Measurements from ENCODE around the gene NEMP2.
"Not testable (repeated sequence)": the region's sequence is repeated elsewhere in the genome, so short reads cannot be mapped to it uniquely, and the experiment has no call there.

Gene NEMP2

DNA sequence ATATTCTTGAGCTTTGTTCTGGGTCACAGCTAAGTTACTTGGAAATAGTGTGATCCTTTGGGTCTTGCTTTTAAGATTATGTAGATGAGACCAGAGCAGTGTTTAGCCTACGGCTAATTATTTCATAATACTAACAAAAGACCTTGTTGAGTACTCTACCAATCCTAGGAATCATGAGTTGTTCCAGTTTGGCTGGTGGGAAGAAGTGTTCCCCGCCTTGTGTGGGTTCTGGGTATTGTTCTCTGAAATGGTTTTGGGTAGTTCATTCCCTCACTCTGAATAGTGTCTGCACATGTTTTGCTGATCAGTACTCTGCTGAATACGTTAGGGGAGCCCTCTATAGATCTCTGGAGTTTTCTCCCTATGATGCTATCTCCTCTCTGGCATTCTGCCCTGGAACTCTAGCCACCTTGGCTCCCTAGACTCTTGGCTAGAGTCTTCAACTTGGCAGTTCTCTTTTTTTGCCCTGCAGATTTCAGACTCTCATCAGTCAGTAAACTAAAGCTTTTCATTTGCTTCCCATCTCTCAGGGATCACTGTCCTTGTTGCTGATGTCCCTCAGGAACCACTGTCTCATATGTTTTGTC is 48.4 kb downstream of the NEMP2 start:
- no peak for DNase-seq

DNA sequence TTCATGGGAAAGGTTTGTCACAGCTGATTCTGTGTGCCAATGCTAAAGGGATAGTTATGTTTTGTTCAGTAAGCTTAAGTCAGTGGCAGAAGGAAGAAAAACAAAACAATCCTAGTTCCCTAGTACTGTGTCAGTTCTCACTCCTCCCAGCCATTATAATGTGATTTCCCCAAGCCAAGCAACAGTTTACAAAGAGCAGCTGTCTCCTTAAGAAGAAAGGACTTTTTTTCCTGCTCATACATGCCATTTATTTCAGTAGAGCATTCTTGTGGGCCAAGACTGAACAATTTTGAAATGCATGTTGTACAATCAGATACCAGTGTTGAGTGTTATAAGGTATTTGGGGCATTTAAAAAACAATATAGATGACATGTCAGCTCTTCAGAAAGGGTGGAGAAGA is 52.1 kb downstream of the NEMP2 start:
- DNase-seq, result no peak

- no peak for DNase-seq
Observed at GRCh38 chr2:190481339-190481738, 53.2 kb downstream of the NEMP2 start.

- no peak for DNase-seq
Observed at GRCh38 chr2:190478572-190479195, 55.8 kb downstream of the NEMP2 start.

DNA sequence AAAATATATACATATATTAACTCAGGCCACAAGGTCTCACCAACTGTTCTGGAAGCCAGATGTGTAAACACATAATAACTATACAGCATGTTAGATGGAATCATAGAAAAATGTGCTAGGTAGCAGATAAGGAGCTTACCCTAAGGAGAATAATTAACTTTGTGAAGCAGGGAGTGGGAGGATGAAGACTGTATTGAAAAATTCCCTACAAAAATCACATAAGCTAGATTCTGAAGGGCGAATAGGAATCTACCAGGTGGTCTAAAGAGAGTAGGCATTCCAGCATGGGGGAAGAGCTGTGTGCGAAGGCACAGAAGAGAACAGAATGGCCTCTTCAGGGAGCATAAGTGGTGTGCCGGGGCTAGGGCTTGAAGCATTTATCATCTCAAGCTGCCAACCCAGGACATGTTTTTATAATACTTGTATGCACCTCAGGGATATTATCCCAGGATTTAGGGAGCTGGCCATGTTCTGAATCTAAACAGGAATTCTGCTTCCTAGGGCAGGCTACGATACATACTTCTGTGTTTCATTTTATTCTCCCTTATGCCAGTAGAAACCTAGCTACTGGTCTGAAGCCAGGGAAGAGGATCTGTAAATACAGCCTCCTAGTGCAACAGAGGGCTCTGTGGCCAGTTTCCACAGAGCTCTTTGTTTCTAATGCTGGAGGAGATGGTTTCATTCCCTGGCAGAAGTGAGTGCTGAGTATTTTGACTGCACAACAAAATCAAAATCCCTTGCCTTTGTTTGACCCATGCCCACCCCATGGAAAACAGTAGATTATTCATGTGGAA is 56.7 kb downstream of the NEMP2 start:
- DNase-seq, result peak; percentile 92

- DNase-seq, result peak; percentile 65
Observed at GRCh38 chr2:190470256-190470826, 64.2 kb downstream of the NEMP2 start.

GRCh38 chr2:190469771-190470170 is 64.8 kb downstream of the NEMP2 start:
- peak; percentile 96 for DNase-seq

DNA sequence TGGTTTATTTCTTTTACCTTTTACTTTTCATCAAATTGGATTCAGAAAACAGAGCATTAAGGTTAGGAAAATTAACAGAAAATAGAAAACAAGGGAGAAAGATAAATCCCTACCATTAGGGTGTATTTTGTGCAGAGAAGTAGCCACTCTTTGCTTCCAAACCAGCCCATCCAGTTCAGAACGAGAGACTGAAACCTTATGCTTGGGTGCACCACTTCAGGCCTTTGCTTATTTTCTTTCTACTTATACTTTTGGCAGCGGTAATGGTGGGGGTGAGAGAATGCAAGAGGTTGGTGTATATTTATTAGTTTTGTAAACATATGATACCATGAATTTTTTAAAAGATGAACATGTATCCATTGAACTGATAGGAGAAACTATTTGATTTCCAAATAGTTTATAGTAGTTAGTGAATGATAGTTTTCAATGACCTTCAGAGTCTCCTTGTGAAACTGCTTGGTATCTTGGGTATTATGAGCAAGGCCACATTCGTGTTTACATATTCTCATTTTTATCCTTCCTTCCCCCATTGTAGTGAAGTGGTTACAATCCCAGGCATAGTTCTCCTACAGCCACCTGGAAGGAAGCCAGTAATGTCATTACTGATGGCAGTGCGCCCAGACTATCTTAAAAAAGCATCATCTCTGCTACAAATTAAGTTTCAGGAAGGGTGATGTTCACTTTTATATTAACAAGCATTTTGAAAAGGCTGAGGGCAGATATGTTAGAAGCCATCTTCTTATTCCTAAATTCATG is 65.5 kb downstream of the NEMP2 start:
- DNase-seq, result peak; percentile 96

DNA sequence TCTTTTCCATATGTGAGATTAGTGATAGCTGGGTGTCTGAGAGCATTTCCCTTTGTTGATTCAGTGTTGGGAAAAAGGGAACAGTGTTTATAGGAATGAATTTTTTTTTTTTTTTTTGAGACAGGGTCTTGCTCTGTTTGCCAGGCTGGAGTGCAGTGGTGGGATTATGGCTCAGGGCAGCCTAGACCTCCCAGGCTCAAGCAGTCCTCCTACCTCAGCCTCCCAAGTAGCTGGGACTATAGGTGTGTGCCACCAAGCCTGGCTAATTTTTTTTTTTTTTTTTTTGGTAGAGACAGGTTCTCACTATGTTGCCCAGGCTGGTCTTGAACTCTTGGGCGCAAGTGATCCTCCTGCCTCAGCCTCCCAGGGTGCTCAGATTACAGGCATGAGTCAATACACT is 66.2 kb downstream of the NEMP2 start:
- DNase-seq, result not testable (repeated sequence)

- peak; percentile 30 for DNase-seq
Observed at GRCh38 chr2:190467575-190468083, 66.9 kb downstream of the NEMP2 start.

DNA sequence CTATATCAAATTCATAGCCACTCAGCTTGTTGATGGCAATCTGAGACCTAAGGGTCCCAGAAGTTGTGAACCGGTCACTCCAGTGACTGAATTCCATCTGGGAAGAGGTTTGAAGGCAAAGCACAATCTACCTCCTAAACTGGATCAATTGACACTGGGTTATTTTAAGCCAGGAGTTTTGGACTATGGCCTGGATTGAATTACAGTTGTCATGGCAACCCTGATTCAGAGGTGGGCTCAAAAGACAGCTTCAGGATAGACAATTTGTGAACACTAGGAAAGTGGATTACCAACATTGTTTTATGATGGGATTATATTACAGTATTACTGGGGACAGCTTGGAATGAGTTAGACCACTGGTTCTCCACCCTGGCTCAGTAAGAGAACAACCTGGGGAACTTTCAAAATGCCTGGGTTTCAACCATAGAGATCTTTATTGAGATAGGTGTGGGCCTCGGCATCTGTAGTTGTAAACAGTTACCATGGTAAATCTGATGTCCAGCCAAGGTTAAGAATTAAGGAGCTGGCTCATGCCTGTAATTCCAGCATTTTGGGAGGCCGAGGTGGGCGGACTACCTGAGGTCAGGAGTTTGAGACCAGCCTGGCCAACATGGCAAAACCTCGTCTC is 67.6 kb downstream of the NEMP2 start:
- DNase-seq, result peak; percentile 36

- DNase-seq, result no peak
Observed at GRCh38 chr2:190465060-190465459, 69.5 kb downstream of the NEMP2 start.

GRCh38 chr2:190462611-190463010 is 71.9 kb downstream of the NEMP2 start:
- DNase-seq, result no peak

- DNase-seq, result no peak
Observed at GRCh38 chr2:190462181-190462580, 72.3 kb downstream of the NEMP2 start.

- DNase-seq, result no peak
Observed at GRCh38 chr2:190460487-190460886, 74.0 kb downstream of the NEMP2 start.

DNA sequence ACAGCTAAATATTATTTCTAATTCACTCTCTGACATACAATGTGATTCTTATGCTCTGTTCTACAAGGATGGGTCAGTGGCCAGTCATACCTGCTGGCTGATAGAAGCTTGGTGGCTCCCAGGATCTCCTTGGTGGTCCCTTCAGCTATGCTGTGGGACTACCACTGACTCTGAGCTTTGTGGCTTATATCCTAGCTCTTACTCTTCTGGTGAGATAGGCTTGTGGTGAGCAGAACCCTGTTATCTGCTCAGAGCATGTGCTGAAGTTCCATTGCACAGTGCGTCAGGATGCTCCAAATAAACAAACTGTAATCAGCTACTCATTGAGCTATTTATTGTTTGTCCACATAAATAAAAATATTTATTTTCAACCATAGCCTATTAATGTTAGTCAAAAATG is 74.6 kb downstream of the NEMP2 start:
- DNase-seq, result no peak

DNA sequence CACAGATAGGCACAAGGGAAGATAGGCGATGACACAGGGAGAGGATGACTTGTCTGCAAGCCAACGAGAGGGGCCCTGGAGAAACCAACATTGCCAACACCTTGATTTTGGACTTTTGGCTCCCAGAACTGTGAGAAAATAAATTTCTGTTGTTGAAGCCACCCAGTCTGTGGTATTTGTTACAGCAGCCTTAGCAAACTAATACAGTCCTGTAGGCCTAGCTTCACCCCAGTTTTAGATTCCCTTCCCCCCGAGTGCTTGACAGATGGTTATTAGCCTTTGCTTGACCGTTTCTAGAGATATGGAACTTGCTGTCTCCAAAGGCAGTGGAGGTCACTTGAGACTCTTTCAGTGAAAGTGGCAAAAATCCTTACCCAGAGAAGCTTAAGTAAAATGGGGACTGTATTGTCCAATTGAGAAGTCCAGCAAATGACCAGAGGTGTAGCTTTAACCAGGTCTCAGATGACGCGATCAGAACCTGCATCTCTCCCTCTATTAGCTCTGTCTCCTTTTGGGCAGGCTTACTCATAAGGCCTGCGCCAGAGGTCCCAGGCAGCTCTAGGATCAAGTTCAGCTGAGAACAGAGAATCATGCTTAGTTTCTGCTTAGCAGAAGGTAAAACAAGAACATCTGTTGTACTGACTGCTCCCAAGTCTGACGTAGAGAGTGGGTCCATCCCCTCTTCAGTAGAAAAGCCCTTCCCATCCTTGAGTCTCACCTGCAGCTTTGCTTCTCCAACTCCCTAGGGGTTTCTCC is 76.0 kb downstream of the NEMP2 start:
- DNase-seq, result no peak

DNA sequence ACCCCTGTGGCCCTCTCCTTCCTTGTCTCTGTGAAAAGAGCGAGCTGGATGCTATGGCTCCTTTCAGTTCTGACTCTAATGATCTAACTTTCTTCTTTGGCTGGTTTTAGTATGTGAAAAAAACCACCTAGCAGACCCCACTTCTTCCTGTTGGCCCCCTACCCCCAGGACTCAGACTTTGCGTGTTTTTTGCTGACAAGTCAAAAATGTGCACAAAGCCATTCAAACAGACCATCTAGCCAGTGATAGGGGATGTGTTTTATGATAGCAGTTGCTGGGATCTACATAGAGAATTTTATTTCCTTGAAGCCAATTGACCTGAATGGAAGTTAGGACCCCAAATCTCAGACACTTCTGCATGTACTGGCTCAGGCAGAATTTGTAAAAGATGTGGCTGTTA is 77.3 kb downstream of the NEMP2 start:
- DNase-seq, result no peak

DNA sequence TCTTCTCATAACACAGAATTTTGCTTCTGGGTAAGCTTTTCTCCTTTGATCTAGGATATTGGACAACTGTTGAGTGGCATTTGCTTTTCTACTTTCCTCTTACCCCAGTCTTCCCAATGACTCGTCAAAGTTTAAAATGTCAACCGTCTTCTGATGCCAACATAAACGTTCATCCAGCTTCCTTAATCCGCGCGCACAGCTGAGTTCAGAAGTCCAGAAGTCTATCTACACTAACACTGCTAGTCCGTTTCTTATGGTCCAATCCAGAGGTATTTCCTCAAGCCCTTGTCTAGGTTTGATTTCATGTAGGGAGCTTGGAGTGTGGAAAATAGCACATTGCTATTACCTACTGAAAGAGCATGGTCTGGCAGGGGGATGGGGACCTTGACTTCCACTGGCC is 77.7 kb downstream of the NEMP2 start:
- DNase-seq, result no peak

- no peak for DNase-seq
Observed at GRCh38 chr2:190455358-190456095, 79.0 kb downstream of the NEMP2 start.

DNA sequence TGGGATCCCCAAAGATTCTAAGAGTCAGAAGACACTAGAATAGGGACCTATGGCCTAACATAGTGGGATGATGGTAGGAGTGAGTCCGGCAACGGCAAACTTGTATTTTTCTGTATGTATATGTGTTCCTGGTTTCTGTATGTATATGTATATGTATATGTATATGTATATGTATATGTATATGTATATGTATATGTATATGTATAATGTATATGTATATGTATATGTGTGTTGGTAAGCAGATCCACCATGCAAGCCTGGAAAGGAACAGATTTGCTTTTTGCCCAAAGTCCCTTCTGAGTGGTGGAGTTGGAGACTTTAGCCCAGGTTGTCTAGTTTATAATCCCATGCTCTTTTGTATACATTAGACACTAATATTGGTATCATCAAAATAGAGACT is 79.7 kb downstream of the NEMP2 start:
- DNase-seq, result no peak
